ENCODE measurements around the gene IL1RAPL1.

Gene IL1RAPL1

DNA sequence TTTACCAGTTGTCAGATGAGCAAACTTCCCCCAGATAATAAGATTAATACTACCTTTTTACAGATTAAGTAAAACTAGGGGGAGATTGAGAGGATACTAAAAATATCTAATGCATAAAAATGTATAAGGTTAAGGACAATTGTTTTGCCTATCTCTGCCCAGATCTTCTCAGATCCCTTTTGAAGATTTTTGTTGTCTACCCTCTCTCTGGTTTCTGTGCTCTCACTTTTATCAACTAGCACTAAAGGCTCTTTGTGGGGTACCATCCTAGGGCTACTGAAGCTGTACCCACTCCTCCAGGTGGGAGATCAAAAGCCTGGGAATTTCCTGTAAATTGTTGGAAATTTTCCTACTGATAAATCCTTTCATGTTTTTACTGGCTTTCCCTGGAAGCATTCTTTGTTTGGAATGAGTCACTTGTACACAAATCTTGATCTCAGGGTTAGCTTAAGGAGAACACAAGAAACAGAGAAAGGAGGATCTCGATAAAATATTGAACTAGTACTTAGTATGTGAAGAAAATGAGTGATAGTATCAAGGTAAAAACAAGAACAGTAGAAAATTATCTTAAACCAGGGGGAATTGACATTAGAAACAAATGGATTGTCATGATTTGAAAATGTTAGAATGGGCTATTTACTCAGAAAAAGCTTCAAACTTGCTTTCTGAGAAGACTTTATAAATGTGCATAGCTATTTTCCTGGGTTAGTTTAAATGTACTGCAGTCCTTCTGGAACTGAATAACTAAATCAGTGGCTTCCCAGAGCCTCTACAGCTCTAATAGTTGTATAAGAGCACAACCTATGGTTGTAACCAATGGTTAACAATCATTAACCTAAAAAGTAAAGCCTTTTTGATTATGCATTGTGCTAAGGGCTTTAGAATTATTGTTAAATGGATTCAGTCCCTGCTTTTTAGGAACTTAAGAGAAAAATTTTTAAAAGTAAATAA, 948.2 kb downstream of the IL1RAPL1 start:
- no peak for DNase-seq (ENCODE audit: low spot score)

DNA sequence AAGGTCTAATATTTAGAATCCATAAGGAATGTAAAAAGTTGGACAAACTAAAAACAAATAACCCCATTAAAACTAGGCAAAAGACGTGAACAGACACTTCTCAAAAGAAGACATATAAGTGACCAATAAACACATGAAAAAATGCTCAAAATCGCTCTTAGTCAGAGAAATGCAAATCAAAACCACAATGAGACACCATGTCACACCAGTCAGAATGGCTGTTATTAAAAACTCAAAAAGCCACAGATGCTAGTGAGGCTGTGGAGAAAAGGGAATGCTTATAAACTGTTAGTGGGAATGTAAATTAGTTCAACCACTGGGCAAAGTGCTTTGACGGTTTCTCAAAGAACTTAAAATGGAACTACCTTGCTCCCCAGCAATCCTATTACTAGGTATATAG, 953.8 kb downstream of the IL1RAPL1 start:
- DNase-seq (ENCODE audit: low spot score) = no peak

DNA sequence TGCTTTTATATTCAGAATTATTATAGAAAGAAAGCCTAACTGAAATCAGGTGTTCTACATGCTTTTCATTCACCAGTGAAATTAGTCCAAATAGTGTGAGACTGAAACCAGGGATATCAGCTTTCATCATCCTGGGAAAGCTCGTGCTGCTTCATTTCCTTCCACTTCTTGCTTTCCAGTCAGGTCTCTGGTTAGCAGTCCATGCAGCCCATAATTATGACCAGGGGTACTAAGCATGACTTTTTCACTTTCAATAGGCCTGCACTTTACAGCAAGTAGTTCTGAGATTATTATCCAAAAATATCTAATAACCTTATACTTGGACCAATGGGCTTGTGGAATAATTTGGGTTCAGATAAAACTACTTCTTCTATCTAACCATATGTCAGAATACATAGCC, 954.9 kb downstream of the IL1RAPL1 start:
- no peak for DNase-seq (ENCODE audit: low spot score)

DNA sequence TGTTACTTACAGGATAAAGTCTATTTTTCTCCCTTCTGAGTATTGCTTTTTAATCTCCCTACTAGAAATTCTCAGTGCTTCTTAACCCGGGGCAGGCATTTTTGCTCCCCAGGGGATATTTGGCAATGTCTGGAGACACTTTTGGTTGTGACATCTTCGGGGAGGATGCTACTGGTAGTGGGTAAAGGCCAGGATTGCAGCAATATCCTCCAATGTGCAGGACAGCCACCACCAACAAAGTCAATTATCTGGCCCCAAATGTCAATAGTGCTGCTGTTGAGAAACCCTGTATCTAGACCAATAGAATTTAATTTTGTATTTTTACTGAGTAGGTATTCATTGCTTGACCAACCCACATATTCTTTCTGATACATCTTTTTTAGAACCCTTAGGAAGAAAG, 958.6 kb downstream of the IL1RAPL1 start:
- no peak for DNase-seq (ENCODE audit: low spot score)

DNA sequence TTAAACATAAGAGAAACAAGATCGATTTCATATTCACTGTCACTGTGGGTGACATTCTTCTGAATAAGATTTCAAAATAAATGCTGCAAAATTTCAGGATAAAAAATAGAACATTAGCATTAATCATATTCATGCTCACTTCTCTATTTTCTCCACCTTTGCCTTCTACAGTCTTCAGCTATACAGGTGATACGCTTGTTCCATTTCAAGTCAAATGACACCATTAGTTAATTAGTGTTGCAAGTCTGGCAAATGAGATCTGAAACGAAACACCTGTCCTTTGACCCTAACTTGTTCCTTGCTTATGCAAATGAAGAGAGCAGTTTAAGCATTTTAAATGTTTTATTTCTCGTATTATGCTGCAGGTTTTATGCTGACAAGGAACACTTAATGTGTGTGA, 960.6 kb downstream of the IL1RAPL1 start:
- no peak for DNase-seq (ENCODE audit: low spot score)

DNA sequence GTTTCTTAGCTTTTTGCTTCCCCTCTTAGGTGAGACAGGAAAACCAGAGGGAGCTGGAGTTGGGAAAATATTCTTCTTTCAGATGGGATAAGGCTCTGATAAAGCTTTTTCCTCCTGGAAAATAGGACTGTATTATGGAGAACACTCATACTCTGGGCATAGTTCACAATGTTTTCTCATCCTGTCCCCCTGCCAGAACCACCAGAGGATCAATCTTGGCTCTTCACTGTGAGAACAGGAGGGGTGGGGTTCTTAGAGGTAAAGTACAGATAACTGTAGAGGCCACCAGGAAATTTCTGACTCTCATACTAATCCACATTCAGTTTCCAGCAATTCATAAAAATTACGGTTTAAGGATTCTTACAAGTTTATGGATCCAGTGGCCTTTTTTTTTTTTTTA, 966.3 kb downstream of the IL1RAPL1 start:
- DNase-seq (ENCODE audit: low spot score) = no peak

DNA sequence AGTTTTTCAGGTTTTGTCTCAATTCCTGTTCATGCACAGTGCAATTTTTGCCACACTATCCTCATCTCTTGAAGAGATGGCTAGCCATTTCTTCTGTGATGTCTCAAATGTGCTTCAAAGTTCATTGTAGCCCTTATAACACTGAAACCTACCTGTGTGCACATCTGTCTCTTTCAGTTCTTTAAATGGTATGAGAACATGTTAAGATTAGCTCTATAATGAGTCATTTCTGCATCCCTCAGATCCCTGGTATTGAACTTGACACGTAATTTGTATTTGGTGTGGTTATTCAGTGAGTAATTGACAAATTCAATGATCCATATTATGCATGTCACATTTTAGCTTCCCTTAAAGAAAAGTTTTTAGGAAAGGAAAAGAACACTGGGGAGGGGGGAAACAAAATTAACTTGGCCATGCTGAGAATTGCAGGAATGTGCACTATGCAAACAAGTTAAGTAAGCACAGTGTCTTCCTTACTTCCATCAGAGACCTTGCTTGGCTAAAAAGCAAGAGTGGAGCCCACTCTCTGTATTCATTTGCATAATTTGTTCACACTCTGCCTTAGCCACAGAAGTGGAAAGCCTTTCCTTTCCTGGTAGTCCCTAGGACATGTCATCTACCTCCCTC, 968.3 kb downstream of the IL1RAPL1 start:
- DNase-seq (ENCODE audit: low spot score) = no peak

DNA sequence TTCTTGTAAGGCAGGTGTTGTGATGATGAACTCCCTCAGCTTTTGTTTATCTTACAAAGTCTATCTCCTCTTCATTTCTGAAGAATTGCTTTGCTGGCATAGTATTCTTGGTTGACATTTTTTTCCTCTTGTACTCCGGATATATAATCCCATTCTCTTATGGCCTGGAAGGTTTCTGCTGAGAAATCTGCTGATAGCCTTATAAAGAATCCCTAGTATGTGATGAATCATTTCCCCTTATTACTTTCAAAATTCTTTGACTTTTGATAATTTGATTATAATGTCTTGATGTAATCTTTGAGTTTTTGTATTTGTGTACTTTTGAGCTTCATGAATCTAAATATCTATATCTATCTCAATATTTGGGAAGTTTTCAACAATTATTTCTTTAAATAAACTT, 972.8 kb downstream of the IL1RAPL1 start:
- DNase-seq (ENCODE audit: low spot score) = no peak

DNA sequence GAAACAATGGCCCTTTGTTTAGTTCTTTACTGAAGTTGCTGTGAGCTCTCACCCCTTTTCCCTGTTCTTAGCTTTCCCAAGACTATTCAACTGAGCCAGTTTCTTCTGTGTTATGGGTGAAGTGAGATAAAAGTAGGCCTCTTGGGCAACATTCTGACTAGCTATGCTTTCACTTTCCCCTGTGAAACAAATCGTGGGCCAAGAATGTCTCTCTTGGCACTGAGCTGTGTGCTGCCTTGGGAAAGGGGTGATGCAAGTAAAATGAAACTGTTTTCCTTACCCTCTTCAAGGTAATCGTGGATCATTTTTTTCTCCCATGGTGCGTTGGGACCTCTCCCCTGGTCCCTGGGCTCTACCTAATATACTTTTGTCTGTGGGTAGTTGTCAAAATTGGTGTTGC, 974.2 kb downstream of the IL1RAPL1 start:
- no peak for DNase-seq (ENCODE audit: low spot score)

DNA sequence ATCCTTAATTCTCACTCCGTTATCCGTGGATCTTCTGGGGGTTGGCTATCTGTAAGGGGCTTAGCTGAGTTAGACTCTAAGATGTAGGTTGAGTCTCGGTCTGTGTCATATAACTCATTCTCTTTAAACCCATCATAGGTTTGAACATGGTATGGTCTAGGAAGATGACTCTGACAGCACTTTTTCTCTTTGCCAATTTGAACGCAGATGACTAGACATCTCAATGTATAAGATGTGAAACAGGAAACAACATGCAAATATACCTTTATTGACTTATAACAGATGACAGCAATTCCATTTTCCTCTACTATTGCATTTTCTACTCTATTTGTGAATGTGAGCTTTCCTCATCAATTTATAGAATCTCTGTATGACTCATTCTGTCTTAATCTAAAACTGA, 993.3 kb downstream of the IL1RAPL1 start:
- DNase-seq (ENCODE audit: low spot score) = no peak

DNA sequence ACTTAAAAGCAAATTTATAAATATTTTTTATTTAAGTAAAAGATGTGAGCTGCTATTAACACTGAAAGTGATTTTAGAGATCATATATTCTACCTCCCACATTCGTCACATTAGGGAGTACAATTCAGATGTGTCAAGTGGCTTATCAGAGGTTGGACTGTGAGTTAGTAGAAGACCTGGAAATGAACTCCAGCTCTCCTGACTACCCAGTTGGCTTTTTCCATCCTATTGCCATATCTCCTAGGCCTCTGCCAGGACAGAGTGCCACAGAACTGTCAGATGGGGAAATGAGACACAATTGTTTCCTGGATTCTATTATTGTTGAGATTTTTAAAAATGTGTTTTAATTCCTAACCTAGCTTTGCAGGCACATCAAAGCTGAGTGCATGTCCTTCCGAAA, 994.0 kb downstream of the IL1RAPL1 start:
- no peak for DNase-seq (ENCODE audit: low spot score)

DNA sequence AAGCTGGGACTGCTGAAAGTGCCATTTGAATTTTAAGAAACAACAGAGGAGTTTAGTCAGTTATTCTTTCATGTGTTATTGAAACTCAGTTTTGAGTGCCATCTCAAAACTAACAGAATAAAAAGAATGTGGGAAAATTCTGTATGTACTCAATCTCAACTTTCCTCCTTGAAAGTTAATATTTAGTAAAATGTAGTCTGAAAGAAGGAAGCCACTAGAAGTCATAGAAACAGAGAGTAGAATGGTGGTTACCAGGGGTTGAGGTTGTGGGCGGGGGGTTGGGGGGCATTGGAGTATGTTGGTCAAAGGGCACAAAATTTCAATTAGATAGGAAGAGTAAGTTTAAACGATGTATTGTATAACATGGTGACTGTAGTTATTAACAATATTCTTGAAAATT, 999.9 kb downstream of the IL1RAPL1 start:
- no peak for DNase-seq (ENCODE audit: low spot score)

DNA sequence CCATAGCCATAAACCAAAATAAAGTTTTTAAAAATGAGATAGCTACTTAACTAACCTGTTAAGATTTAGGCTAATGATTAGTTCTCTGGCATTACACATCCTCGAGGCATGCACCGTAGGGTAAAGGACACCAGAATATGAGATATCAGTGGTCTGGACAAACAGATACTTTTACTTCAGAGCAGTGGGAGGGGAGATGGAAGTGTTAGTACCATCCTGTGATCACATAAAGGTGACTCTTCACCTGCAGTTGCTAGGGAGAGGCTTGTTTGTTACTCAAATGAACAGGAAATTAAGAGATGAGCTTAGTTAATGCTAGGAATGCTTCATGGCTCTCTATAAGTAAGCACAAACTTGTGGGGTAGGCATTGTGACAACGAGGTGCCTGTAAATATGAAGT, 1003.7 kb downstream of the IL1RAPL1 start:
- DNase-seq (ENCODE audit: low spot score) = no peak

DNA sequence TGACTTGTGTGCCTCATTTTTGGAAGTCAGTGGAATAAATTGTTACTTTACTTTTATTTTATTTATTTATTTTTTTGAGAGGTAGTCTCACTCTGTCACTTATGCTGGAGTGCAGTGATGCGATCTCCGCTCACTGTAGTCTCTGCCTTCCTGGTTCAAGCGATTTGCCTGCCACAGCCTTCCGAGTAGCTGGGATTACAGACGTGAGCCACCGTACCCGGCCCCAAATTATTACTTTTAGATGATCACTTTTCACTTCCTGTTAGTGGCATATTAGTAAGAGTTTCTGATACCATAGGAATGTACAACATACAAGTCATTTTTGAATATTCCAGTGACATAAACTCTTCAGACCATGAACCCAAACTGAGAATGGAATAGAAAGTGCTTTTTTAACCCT, 1017.1 kb downstream of the IL1RAPL1 start:
- DNase-seq (ENCODE audit: low spot score) = no peak

DNA sequence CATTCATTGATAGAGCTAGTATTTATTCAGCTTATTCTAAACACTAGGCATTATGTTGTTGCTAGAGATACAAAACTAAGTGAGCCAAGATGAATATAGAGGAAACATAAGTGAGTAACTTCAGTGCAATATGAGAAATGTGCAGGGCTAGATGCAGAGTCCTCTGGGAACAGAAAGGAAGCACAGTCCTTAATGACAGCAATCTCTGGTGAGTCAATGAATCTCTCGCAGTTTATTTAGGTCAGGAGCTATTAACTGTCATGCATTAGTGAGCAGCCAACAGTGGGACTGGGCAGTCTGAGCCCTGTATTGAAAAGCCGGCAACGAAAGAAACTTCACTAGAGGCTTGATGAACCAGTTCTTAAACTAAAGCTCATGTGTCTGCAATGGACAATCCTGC, 1030.0 kb downstream of the IL1RAPL1 start:
- no peak for DNase-seq (ENCODE audit: low spot score)

DNA sequence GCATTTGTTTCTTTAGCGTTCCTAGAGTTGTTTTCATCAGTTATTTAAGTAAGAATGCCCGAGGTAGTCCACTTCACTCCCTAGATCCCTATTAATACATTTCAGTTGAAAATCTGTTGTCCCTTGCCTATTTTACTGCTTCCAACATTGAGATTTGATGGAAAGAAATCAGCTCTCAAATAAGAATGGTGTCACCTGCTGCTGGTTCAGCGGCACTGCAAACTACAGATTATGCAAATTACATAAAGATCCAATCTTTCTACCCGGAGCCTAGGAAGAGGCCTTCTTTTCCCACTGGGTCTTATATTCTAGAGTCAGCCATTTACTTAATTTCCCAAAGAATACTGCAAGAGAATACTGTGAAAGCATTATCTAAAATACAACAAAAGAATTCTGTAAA, 1030.5 kb downstream of the IL1RAPL1 start:
- peak; percentile 4 for DNase-seq (ENCODE audit: low spot score)

DNA sequence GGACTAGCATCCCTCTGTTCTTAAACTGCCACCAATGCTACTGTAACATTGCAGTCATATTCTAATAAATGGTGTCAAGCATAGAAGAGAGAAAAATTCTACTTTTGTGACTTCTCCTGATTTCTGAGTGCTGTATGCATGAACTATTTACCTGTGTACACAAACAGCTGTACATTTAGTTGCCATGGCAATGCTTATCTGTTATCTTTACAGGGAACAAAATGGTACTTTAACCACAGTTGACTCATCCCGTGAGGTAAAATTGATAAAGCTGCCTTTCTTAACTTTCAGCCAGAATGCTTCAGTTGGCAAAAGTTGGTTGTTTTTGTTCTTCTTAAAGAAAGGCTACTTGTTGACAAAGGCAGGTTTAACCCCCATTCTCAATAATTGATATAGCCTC, 1040.6 kb downstream of the IL1RAPL1 start:
- DNase-seq (ENCODE audit: low spot score) = no peak

DNA sequence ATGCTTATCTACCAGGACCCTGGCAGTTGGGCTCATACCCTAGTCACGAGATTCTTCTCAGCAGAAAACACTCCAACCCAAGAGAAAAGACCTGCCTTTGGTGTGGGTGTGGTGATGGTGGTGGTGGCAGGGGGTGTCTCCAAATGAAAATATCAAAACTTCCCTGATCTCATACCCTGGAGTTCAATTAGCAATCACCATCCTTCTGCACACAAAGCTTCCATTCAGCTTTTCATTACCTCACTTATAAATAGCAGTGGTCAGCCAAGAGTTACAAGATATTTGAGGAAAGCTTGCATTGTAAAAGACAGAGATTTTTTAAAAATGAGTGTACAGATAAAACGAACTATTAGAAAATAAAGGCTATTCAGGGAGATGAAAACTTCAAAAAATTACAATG, 1047.3 kb downstream of the IL1RAPL1 start:
- no peak for DNase-seq (ENCODE audit: low spot score)

DNA sequence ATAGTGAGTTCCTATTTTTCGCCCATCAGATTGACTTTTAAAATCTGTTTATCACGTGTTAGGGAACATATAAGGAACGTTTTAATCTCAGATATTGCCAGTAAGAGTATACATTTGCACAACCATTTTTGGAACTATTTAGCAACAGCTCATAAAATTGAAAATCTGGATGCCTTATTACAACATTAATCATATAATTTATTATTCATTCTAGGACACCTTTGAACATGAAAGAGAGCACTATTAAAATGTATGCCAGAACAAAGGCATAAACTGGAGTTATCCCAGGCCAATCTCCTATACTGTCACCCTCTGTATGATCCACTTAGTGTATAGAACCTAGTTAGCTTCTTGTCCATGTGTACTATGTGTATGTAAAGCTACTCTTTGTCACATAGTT, 1049.1 kb downstream of the IL1RAPL1 start:
- DNase-seq (ENCODE audit: low spot score) = no peak

DNA sequence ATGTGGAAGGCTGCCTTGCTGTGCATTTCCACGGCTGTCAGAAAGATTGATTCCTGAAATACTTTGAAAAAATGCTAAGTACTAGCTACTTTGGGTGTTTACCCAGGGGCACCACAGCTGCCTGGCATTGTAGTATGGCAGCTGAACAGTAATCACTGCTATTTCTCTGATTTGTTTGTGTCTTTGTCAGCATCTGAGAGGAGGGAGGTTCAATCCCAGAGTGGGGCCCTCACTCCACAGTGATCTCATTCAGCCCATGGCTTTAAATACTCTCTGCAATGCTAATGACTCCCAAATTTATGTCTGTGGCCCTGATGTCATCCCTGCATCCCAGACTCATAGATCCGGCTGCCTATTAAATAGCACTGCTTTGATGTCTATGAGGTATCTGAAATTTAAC, 1052.9 kb downstream of the IL1RAPL1 start:
- no peak for DNase-seq (ENCODE audit: low spot score)

DNA sequence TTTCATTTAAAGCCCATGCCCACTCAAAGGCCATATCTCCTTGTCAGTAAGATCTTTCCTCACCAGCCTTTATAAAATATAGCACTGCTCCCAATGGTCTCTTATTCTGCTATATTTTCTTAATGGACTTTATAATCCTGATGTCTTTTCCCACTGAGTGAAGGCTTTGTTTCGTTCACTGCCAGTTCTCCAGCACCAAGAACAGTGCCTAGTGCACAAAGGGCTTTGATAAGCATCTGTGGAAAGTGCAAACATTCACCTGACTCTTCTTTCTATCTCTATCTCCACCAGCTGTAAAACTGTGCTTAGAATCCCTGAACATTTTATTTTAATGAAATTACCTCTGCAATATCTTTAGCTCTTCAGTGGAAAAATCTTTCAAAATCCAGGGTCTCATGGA, 1054.2 kb downstream of the IL1RAPL1 start:
- DNase-seq (ENCODE audit: low spot score) = no peak

DNA sequence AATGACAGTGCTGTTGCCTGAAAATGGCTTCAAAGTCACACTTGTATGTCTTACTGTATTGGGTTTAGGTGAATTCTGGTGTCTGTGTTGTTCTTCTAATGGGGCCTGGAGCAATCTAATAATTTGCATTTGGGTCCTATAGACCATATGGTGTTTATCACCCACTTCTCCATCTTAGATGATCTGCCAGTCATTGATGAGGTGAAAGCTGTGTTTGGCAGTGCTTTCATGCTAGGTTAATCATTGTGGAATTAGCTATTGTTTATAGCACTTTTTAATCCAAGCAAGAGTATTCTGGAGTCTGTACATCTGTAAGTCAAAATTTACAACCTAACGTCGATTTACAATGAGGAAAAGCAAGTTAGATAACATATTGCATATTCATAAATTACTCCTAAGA, 1055.9 kb downstream of the IL1RAPL1 start:
- no peak for DNase-seq (ENCODE audit: low spot score)

DNA sequence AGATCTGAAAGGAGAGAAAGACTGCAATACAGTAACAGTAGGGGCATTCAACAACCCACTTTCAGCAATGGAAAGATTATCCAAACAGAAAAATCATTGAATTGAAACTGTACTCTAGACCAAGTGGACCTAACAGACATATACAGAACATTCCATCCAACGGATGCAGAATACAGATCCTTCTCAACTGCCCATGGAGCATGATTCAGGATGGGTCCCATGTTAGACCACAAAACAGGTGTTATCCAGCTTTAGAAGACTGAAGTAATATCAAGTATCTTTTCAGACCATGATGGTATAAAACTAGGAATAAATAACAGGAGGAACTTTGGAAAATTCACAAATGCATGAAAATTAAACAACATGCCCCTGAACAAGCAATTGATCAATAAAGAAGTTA, 1060.9 kb downstream of the IL1RAPL1 start:
- no peak for DNase-seq (ENCODE audit: low spot score)

DNA sequence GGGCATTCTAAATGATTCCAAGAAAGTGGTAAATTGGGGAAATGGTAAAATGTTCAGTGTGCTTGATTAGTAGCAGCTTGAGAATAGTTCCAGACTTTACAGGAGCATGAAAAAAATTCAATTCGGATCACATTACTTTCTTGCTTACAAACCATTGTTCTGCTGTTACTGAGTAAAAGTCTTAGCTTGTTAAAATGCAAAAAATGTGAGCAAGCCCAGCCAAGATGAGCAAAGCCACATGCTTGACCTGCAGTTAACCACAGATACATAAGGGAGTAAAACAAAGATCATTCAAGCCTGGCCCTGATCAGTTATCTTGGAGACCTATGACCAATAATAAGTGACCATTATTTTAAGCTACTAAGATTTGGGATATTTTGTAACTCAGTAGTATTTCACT, 1065.2 kb downstream of the IL1RAPL1 start:
- DNase-seq (ENCODE audit: low spot score) = no peak

All from RKO (cell line).